ENCODE measurements around the gene DYRK3. TPM values are rescaled to one million over a fixed set of nuclear protein-coding genes. Genes with fewer than 3 reads are reported as not detected.

DYRK3 gene
- total and polyA plus RNA-seq, 9 of the 15 experiments (the other 6 are each of a cell fraction or from before 2014, with no cell fraction given) = 4.5 to 33.7 (median 25.7) TPM

DNA sequence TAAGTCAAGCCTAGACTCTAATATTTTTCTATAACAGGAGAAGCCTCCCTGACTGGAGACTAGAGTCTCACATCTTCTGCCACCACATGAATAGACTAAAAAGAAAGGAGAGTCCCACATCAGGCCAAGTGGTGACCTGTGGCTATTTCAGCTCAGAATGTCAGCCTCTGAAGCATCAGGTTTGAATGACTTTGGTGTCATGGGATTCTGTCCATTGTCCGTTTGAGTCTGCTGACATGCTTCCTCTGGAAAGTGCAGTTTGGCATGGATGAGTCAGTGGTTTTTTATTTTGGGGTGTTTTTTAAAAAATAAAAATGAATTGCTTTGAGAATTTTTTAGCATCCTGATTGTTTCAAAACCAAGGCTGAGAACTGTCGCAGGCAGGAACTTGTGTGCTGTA is 19.5 kb downstream of the DYRK3 start:
- no TSS peak for BruUV-seq (replicated peaks)
- no peaks in the 10 kb centered on the region for H4K20me1 ChIP-seq (replicated peaks; ENCODE audit: control insufficient read depth, insufficient read depth, low read length)
- no peak overlapping the region for H3K9ac ChIP-seq (ENCODE audit: insufficient read depth in 1 of 2, low read depth in 2 of 2, low read length in 2 of 2)
- H3K4me1 ChIP-seq (replicated peaks in 1 of 2; ENCODE audit: control insufficient read depth in 2 of 2, insufficient read depth in 2 of 2, low read length in 2 of 2) = peaks cover 31 to 72% of the 10 kb centered on the region in 2 experiments
- no peaks in the 10 kb centered on the region for H3K27me3 ChIP-seq (ENCODE audit: control insufficient read depth in 2 of 2, insufficient read depth in 2 of 2, low read length in 2 of 2)
- H3K27ac ChIP-seq (ENCODE audit: extremely low read depth, low read depth, low read length) = no peak overlapping the region
- TF ChIP-seq MAFG (tag; conservative IDR thresholded peaks at IDR 0.05) (peak; percentile 25; the same call in 1 of the 2 replicates), ZBTB17 (CRISPR knock-in tag; IDR thresholded peaks at IDR 0.05) (no peak)
- peaks cover 29% of the 10 kb centered on the region for H3K36me3 ChIP-seq (ENCODE audit: control insufficient read depth, insufficient read depth, low read length)
- in situ Hi-C loops (cut with MboI) (no loop called here), intact Hi-C loops (cut with micrococcal nuclease) (no loop called here)
- ChIA-PET CTCF (ENCODE audit: low intra/inter-chr PET ratio) (no interaction called here), POLR2A (interaction anchor here (1.4 to 2.8 kb wide), 2 partner anchors 9 to 20 kb away, joined by 6 to 18 read pairs; partner anchors contain the start of gene DYRK3)
- ATAC-seq (no peak), FAIRE-seq (no peak), DNase-seq (ENCODE audit: extremely low read depth in 1 of 4, low spot score in 3 of 4) (no peak)
- H3K79me2 ChIP-seq (ENCODE audit: control insufficient read depth, insufficient read depth, low read length) = peaks cover 28% of the 10 kb centered on the region
- no peak overlapping the region for H3K4me2 ChIP-seq (ENCODE audit: insufficient read depth, low read length)
- H3K9me1 ChIP-seq (ENCODE audit: control insufficient read depth, insufficient read depth, low read length) = no peaks in the 10 kb centered on the region
- no peak overlapping the region for H2AFZ ChIP-seq (ENCODE audit: low read depth, low read length)
- no peaks in the 10 kb centered on the region for H3K9me3 ChIP-seq (replicated peaks; ENCODE audit: control insufficient read depth, insufficient read depth, low read depth, low read length)
- WGBS (ENCODE audit: insufficient coverage, low coverage, missing lambda C conversion rate) = 58% methylated on average over 2 of the region's 2 CpGs
- no peak overlapping the region for H3K4me3 ChIP-seq

DNA sequence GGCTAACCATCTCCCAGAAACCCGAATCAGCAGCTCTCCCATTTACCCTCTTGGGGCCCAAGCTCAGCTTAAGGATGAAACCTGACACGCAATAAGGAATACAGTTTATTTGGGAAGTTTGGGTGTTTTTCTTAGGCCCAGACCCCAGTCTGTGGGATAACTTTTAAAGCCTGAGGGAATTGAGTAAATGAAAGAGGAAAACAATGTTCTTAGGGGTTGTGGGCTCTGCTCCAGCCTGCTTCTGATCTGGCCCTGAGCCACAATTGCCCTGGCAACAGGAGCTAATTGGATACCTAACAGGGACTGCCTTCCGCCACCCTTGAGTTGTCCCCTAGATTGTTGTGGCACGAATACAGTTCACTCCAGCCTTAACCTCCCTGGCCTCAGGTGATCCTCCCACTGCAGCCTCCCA is 20.1 kb downstream of the DYRK3 start:
- BruUV-seq (replicated peaks) = no TSS peak
- CTCF ChIA-PET (ENCODE audit: low intra/inter-chr PET ratio) = no interaction called here
- Histone ChIP-seq H4K20me1 (replicated peaks; ENCODE audit: control insufficient read depth, insufficient read depth, low read length) (no peaks in the 10 kb centered on the region), H3K4me1 (replicated peaks in 1 of 2; ENCODE audit: control insufficient read depth in 2 of 2, insufficient read depth in 2 of 2, low read length in 2 of 2) (peaks cover 37 to 71% of the 10 kb centered on the region in 2 experiments), H3K9ac (ENCODE audit: insufficient read depth in 1 of 2, low read depth in 2 of 2, low read length in 2 of 2) (no peak overlapping the region), H3K79me2 (ENCODE audit: control insufficient read depth, insufficient read depth, low read length) (peaks cover 24% of the 10 kb centered on the region), H3K4me3 (no peak overlapping the region), H3K36me3 (ENCODE audit: control insufficient read depth, insufficient read depth, low read length) (peaks cover 28% of the 10 kb centered on the region), H2AFZ (ENCODE audit: low read depth, low read length) (no peak overlapping the region), H3K9me3 (replicated peaks; ENCODE audit: control insufficient read depth, insufficient read depth, low read depth, low read length) (no peaks in the 10 kb centered on the region), H3K4me2 (ENCODE audit: insufficient read depth, low read length) (no peak overlapping the region), H3K27ac (ENCODE audit: extremely low read depth, low read depth, low read length) (no peak overlapping the region), H3K27me3 (ENCODE audit: control insufficient read depth in 2 of 2, insufficient read depth in 2 of 2, low read length in 2 of 2) (no peaks in the 10 kb centered on the region), H3K9me1 (ENCODE audit: control insufficient read depth, insufficient read depth, low read length) (no peaks in the 10 kb centered on the region)
- POLR2A ChIA-PET = interaction anchor here (1.3 to 2.8 kb wide), 3 partner anchors 9 to 21 kb away, joined by 4 to 18 read pairs (median 6); partner anchors contain the start of gene DYRK3
- peak; percentile 16 for TF ChIP-seq NFIC (IDR thresholded peaks at IDR 0.05)
- TF ChIP-seq PML (IDR thresholded peaks at IDR 0.05; ENCODE audit: low read length) = no peak
- intact Hi-C loops (cut with micrococcal nuclease) (no loop called here), in situ Hi-C loops (cut with MboI) (no loop called here)
- WGBS (ENCODE audit: insufficient coverage, low coverage, missing lambda C conversion rate) = 78% methylated on average over 4 of the region's 4 CpGs
- no peak for DNase-seq (ENCODE audit: extremely low read depth in 1 of 4, low spot score in 3 of 4)
- no peak for FAIRE-seq
- no peak for ATAC-seq
